ENCODE measurements around the gene SSRP1.
A peak's percentile ranks its signal among the peaks of the same experiment; 100 is the strongest.

DNA sequence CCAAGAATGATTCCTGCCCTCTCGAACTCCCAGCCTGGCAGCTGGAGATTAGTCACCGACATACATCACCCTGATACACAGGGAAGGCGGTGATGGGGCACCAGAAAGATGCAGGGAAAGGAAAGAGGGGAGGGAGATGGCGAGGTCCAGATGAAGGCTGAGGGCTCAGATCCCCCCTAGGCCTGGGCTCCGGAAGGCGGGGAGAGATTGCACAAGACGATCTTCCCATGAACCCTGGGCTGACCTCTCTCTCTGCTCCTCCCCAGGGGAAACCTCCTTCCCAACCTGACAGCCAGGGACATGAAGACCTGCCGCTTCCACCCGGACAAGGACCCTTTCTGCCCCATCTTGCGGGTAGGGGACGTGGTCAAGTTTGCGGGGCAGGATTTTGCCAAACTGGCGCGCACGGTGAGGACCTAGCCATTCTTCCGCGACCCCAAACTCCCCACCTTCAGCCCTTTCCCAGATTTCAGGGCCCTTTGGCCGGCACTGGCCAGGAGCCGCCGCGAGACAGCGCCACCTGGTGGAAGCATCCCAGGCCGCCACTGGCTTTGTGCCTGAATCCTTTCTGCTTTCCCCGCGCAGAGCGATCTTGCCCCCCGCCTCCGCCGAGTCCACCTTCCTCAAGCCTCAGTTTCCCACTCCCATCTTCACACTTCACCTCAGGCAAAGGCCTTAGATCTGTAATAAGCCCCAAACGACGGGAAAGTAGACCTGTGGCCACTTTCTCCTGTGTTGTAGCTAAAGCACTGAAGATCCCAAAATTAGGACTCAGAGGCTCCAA, 14.0 kb upstream of the SSRP1 start:
- TF ChIP-seq, protein P1, sequence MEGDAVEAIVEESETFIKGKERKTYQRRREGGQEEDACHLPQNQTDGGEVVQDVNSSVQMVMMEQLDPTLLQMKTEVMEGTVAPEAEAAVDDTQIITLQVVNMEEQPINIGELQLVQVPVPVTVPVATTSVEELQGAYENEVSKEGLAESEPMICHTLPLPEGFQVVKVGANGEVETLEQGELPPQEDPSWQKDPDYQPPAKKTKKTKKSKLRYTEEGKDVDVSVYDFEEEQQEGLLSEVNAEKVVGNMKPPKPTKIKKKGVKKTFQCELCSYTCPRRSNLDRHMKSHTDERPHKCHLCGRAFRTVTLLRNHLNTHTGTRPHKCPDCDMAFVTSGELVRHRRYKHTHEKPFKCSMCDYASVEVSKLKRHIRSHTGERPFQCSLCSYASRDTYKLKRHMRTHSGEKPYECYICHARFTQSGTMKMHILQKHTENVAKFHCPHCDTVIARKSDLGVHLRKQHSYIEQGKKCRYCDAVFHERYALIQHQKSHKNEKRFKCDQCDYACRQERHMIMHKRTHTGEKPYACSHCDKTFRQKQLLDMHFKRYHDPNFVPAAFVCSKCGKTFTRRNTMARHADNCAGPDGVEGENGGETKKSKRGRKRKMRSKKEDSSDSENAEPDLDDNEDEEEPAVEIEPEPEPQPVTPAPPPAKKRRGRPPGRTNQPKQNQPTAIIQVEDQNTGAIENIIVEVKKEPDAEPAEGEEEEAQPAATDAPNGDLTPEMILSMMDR (IDR thresholded peaks at IDR 0.05), result peak; percentile 73 to 96 (median 84)
- no peak for TF ChIP-seq POLR2A (IDR thresholded peaks at IDR 0.05)

Measured in adrenal gland (tissue), 5 donors.